GM12874 (cell line): Measurements from ENCODE around the gene CAMK2G.

Experiments
- CTCF ChIP-seq: IDR thresholded peaks from 2 replicates; pipeline ENCODE4 v1.5.1; 2011; ENCODE audit warnings: low read depth, mild to moderate bottlenecking, control low read depth, low read length, moderate library complexity; ENCODE audit not compliant: insufficient read depth

CAMK2G gene

GRCh38 chr10:73813333-73813732, 61.0 kb downstream of the CAMK2G start:
- no peak for TF ChIP-seq CTCF

- no peak for TF ChIP-seq CTCF
These were observed 61.7 kb downstream of the CAMK2G start for GRCh38 chr10:73812657-73813056.

- no peak for TF ChIP-seq CTCF
These were observed 63.5 kb downstream of the CAMK2G start for GRCh38 chr10:73810735-73811465.

GRCh38 chr10:73810358-73810734, 64.0 kb downstream of the CAMK2G start:
- no peak for TF ChIP-seq CTCF

- TF ChIP-seq CTCF: no peak
These were observed 65.1 kb downstream of the CAMK2G start for GRCh38 chr10:73809061-73809818.

GRCh38 chr10:73808021-73808815, 66.1 kb downstream of the CAMK2G start:
- no peak for TF ChIP-seq CTCF

- no peak for TF ChIP-seq CTCF
These were observed 66.9 kb downstream of the CAMK2G start for GRCh38 chr10:73807471-73807870.
